NCI-H187 (cell line): ENCODE results near the gene ZNF669.

ENCODE experiments used
- DNase-seq, 2 experiments: peaks; one replicate each; lab custom pipeline; 2025; lab: John Stamatoyannopoulos, UW

The ZNF669 gene

DNA sequence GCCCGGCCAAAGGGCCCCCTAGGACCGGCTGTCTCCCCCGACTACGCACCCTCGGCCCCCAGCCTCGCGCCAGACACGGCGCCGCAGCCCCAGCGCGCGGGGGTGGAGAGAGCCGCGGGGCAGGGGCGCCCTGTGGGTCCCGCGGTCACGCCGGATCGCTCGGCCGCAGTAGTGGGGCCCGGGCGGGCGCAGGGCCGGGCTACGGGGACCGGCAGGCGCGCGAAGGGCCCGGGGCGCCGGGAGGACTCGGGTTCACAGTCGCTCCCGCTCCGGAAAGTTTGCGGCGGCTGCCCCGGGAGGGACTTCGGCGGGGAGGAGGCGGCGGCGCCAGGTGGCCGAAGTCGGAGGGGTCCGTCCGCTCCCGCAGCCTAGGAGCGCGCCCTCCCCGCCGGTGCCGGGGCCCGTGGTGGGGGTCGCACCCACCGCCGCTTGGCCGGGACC, 7.1 kb upstream of the ZNF669 start:
- no peak for DNase-seq

DNA sequence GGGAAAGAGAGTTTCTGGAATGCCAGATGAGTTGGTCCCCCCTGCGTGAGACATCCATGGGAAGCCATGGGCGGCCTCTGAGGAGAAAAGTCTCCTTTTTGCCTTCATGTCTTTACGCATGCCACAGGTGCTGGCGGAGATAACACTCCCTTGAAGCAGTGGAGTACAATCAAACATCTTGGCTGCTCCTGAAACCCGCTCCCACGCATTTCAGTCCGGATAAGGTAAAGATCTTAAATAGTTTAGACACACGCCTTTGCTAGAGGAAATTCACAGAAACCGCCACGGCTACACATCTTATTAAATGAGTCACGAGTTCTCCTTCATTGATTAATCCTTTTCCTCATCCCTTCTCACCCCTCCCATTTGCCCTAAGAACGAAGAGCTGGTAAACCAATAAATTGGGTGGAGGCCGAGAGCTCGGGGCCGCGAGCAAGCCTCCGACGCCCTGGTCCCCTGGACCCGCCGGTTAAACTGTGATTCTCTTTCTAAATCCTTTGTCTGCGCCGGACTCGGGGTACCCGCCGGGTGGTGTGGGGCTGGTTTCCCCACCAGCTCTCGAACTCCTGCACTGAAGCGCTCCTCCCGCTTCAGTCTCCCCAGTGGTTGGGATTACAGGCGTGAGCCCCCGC, 6.6 kb upstream of the ZNF669 start:
- DNase-seq: no peak

DNA sequence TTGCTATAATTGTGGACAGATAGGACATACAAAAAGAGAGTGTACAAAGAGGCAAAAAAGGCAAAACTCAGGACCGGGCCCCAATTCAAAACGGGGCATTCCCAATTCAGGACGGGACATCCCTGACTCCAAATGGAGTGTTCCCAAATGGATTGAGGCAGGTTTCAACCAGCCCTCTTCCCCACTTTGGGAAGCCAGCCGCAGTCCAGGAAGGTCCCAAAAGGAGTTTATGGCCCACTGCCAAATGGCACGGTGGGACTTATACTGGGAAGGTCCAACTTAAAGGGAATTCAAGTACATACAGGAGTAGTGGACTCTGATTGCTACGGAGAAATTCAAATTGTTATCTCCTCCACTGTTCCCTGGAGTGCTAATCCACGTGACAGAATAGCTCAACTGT, 3.5 kb upstream of the ZNF669 start:
- DNase-seq: no peak

- DNase-seq: no peak
Measured at GRCh38 chr1:247105966-247106365, 1.8 kb upstream of the ZNF669 start.

DNA sequence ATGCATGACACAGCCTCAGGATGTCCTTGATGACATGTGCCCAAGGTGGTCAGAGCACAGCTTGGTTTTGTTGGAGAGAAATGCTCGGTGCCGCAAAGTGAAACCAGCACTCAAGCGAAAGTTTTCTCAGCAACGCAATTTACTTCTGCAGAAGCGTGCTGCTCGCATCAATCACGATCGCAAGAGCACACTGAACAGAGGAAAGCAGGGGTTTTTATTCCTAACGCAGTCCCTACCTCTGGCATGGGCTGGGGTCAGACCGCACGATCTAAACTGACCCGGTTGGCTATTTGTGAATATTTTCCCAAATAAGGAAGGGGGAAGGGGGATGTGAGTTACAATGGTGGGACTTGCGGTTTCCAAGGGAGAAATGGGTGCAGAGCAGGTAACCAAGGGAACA, 809 bp upstream of the ZNF669 start:
- no peak for DNase-seq

DNA sequence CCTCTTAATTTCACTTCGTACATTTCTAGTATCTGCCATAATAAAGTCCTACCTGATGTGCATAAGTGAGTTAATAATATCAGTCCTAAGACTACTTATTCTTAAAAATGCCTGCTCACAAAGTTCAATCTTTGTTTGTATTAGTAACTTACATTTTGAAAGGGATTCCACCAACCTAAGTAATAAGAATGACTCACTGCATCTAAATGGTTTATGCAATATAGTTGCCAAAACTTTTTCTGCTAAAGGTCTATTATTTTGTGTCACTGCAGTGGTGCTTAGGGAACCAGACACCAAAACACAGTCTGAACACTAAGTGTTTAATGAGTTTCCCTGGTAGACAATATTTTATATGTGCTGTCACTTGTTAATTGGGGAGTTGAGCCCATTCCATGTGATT, 1.8 kb downstream of the ZNF669 start:
- DNase-seq: no peak

DNA sequence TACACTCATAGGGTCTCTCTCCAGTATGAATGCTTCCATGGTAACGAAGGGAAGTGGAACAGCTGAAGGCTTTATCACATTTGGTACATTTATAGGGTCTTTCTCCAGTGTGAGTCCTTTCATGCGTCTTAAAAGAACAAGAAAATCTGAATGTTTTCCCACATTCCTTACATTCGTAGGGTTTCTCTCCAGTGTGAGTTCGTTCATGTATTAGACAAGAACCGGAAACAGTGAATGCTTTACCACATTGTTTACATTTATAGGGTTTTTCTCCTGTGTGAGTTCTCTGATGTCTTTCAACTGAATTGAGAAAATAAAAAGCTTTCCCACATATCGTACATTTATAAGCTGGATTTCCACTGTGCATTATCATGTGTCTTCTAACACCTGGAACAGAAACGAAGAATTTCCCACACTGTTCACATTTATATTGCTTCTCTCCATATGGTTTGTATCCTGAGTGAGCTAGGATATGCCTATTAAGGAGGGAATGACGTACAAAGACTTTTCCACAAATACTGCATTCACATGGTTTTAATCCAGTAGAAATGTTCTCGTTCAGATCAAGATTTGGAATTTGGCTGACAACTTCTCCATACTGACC, 3.4 kb downstream of the ZNF669 start:
- DNase-seq: no peak

GRCh38 chr1:247096958-247097357, 7.2 kb downstream of the ZNF669 start:
- DNase-seq: no peak

- no peak for DNase-seq
Measured at GRCh38 chr1:247096544-247096943, 7.6 kb downstream of the ZNF669 start.

GRCh38 chr1:247096112-247096511, 8.0 kb downstream of the ZNF669 start:
- DNase-seq: no peak

DNA sequence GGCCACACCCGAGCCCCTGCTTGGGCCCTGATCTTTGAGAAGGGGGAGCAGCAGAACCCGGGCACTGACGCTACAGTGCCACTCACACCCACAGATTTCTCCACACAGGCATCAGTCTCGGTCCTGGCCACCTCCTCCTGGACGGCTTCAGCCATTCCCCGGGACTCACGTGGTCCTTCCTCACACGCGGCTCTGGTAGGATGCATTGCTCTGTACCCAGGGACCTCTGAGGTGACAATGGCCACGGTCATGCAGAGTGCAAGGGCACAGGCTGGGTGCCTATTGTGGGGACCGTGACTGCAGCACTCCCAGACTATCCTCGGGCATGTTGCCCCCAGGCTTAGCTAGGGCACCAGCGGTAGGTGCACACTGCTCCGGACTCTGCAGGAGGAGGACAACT, 13.7 kb downstream of the ZNF669 start:
- no peak for DNase-seq

DNA sequence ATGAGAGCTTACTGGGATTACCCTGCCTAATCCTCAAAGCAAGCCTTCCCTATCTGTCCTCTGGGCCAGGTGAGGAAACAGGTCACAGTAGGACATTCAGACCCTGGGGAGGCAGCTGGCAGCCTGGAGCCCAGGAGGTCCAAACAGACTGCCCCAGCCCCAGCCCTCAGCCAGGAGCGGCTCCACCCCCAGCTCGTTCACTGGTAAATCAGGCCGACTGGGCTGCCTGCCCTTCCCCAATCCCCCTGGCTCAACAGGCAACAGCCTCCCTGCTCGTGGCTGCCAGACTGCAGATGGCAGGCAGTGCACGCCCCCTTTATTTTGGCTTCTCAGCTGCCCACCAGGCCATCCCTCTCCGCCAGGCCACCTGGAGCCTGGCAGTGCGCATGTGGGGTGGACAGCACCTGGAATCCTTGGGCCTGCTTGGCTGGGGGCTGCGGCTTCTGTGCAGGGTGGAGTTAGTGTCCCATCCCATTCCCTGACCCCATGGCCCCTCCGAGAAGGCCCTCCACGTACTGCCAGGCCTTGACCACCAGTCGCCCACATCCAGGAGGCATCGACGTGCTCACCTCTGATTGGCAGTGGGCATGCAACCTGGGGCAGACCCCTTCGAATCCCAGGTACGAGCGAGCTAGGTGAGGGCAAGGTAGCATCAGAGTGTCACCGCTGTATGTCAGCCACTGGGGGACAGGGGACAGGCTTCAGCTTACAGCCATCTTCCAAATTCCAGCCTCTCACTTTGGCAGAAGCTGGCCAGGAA, 14.4 kb downstream of the ZNF669 start:
- no peak for DNase-seq

- DNase-seq: no peak
Measured at GRCh38 chr1:247088967-247089366, 15.2 kb downstream of the ZNF669 start.

- no peak for DNase-seq
Measured at GRCh38 chr1:247087256-247087655, 16.9 kb downstream of the ZNF669 start.

DNA sequence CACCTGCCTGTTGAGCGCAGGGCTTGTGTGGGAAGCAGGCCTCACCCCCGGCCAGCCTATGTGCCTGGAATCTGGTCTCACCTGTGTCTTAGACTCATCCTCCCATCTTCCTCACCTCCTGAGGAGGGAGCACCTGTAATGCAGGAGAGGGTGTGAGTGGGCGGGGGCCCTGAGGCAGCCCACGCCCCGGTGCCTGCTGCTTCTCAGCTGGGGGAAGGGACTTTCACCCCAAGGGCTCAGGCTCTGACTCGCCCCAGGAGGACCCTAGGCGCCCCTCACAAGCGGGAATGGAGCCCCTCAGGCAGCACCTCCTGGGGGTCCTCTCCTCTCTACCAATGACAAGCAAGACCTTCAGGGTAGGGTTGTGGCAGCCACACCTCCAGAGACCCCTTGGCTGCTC, 18.8 kb downstream of the ZNF669 start:
- no peak for DNase-seq

DNA sequence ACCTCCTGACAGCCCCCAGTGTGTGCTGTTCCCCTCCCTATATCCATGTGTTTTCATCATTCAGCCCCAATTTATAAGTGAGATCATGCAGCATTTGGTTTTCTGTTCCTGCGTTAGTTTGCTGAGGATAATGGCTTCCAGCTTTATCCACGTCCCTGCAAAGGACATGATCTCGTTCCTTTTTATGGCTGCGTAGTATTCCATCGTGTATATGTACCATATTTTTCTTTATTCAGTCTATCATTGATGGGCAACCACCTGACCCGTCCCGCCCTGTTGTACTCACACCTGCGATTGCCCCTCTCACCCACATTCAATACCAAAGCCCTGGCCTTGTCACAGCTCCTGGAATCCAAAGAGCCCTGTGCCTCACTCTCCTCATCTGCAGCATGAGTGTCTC, 19.4 kb downstream of the ZNF669 start:
- no peak for DNase-seq

GRCh38 chr1:247079141-247079874, 24.8 kb downstream of the ZNF669 start:
- no peak for DNase-seq

DNA sequence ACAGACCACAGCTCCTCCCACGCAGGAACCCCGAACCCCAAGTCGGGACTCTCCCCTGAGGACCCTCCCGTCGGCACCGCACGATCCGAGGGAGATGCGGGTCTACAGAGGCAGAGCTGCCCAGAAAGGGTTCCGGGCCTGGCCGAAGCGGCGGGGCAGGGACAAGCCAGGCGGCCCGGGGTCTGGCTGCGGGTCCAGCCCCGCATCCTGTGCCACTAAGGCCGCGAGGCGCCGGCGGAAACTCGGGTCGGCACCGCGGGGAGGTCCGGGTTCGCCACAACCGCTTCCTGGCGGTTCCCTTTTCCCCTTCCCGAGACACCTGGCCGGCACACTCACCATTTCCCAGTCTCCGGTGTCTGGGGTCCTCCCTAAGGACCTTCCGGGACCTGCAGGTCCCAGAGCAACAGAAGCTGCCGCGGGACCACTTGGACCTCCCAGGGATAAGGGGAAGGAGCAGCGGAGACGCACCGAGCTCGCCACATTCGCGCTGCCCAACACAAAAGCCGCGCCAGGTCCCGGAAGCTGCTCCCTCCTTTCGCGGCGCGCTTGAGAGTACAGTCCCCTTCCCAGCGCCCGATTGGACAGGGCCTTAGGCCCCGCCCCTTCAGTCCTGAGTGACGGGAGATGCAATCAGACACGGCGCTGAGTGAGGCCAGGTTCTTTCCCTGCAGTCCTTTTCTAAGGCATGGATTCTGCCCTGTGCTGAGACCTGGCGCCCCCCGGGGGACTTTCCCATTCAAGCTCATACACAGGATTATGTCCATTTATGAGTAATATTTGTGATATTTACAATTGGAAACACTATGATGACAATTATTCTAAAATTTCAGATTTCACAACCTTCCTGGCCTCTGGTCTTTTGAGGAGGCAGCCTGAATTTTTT, 25.7 kb downstream of the ZNF669 start, which contains the start of gene ZNF670:
TSS of gene ZNF670 (minus strand) at position 554 of the 883 bp plus-strand sequence. CDS start at position 339, 215 bp downstream.
- peak; percentile 55 to 82 for DNase-seq

DNA sequence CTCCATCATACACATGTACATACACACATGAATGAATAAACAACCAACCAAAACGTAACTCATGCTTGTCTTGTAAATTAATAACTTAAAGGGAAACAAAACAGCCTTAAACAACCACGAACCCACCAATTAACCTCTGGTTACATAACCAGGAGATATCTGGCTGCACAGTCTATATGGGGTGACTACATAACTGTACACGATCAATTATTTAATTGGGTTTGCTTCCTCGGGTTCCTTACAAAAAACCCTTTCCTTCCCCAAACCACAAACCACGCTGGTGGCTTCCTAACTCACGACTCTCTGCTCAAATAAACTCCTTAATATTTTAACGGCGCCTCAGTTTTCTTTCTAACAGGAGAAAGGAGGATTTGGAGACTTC, 26.3 kb downstream of the ZNF669 start:
- DNase-seq: no peak

DNA sequence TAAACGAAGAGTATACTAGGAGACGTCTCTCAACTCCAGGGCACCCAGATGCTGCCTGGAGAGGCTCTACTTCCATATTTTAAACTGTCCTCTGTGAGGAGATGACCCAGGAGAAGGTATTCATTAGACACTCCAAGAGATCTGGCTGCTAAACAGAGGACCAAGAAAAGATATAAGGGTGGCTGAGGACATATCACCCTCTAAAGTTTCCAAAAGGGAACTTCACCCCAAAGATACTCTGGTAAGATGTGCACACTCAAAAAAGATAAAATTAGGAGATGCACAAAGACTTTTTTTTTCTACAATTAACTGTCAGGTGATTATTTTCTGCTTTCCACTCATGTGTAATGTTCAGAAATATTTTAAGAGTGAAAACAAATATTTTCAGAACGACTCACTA, 26.9 kb downstream of the ZNF669 start:
- DNase-seq: no peak

DNA sequence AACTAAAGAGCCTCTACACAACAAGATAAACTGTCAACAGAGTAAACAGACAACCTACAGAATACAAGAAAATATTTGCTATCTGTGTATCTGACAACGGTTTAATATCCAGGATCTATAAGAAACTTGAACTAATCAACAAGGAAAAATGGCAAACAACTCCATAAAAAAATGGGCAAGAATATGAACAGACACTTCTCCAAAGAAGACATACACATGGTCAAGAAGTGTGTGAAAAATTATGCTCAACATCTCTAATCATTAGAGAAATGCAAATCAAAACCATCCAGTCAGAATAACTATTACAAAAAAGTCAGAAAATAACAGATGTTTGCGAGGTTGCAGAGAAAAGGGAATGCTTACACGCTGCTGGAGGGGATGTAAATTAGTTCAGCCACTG, 33.5 kb downstream of the ZNF669 start:
- no peak for DNase-seq

DNA sequence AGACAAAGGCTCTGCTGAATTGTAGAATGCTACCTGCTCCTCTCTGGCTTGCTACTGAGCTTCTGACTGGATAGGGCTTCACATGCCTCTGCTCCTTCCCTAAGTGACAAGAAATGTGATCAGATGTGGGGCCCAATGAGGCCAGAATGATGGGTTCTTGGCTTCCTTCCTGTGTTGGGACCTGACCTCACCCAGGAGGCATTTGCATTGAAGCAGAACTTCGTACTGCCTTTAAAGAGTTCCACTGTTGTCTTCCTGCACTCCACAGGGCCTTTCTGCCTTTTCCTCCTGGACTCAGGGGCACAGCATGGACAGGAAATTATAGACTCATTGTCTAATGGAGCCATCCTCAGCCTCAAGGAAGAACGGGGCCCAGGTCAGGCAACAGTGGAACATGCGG, 39.9 kb downstream of the ZNF669 start:
- no peak for DNase-seq
